ENCODE data around the gene GRIK3.

The GRIK3 gene

DNA sequence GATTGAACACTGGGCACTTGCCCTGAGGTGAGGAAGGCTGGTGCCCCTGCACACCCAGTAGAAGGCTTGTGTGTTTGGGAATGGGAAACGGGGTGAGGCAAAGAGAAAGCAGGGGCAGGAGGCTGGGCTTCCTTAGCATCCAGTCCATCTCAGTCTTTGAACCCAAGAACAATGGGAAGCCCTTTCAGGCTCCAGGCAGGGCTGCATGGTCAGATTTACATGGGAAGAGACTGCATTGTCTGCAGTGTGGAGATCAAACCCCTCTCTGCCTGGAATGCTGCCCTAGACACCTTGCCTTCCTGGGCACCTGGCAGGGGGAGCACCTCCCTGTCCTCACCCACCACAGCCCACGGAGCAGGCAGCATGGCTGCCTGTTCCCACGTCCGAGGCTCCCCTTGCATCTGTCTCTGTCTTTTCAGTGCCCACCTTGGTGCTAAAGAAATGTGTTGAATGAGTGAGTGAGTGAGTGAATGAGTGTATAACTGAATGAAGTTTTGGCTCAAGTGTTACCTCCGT lies 268.5 kb downstream of the GRIK3 start (continued):
- TF ChIP-seq, protein P1, sequence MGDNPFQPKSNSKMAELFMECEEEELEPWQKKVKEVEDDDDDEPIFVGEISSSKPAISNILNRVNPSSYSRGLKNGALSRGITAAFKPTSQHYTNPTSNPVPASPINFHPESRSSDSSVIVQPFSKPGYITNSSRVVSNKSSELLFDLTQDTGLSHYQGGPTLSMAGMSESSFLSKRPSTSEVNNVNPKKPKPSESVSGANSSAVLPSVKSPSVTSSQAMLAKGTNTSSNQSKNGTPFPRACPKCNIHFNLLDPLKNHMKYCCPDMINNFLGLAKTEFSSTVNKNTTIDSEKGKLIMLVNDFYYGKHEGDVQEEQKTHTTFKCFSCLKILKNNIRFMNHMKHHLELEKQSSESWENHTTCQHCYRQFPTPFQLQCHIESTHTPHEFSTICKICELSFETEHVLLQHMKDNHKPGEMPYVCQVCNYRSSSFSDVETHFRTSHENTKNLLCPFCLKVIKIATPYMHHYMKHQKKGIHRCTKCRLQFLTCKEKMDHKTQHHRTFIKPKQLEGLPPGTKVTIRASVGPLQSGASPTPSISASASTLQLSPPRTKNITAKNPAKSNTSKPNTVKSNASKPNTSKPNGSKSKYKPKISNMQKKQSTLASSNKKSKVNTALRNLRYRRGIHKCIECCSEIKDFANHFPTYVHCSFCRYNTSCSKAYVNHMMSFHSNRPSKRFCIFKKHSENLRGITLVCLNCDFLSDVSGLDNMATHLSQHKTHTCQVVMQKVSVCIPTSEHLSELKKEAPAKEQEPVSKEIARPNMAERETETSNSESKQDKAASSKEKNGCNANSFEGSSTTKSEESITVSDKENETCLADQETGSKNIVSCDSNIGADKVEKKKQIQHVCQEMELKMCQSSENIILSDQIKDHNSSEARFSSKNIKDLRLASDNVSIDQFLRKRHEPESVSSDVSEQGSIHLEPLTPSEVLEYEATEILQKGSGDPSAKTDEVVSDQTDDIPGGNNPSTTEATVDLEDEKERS (tag by site-specific recombination; IDR thresholded peaks at IDR 0.05): no peak
- no peak for TF ChIP-seq GLI4 (tag by site-specific recombination; IDR thresholded peaks at IDR 0.05)
- no peak for TF ChIP-seq ZNF76 (tag by site-specific recombination; IDR thresholded peaks at IDR 0.05; ENCODE audit: borderline replicate concordance, low read depth)
- TF ChIP-seq, protein P2, sequence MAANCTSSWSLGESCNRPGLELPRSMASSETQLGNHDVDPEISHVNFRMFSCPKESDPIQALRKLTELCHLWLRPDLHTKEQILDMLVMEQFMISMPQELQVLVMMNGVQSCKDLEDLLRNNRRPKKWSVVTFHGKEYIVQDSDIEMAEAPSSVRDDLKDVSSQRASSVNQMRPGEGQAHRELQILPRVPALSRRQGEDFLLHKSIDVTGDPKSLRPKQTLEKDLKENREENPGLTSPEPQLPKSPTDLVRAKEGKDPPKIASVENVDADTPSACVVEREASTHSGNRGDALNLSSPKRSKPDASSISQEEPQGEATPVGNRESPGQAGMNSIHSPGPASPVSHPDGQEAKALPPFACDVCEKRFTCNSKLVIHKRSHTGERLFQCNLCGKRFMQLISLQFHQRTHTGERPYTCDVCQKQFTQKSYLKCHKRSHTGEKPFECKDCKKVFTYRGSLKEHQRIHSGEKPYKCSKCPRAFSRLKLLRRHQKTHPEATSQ (tag by site-specific recombination; IDR thresholded peaks at IDR 0.05): no peak
- TF ChIP-seq PBX3 (CRISPR knock-in tag; IDR thresholded peaks at IDR 0.05): no peak
- TF ChIP-seq, protein P3, sequence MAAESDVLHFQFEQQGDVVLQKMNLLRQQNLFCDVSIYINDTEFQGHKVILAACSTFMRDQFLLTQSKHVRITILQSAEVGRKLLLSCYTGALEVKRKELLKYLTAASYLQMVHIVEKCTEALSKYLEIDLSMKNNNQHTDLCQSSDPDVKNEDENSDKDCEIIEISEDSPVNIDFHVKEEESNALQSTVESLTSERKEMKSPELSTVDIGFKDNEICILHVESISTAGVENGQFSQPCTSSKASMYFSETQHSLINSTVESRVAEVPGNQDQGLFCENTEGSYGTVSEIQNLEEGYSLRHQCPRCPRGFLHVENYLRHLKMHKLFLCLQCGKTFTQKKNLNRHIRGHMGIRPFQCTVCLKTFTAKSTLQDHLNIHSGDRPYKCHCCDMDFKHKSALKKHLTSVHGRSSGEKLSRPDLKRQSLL (tag by site-specific recombination; IDR thresholded peaks at IDR 0.05): no peak
- TF ChIP-seq ZNF148 (tag by site-specific recombination; IDR thresholded peaks at IDR 0.05; ENCODE audit: borderline replicate concordance): no peak
- TF ChIP-seq ZNF324 (tag by site-specific recombination; IDR thresholded peaks at IDR 0.05): no peak
- no peak for TF ChIP-seq ZNF660 (tag by site-specific recombination; IDR thresholded peaks at IDR 0.05)
- TF ChIP-seq ZNF571 (tag by site-specific recombination; IDR thresholded peaks at IDR 0.05): no peak

- H3K4me1 ChIP-seq (ENCODE audit: control insufficient read depth, insufficient read depth, low read length): no peaks in the 10 kb centered on the region
- CTCF ChIA-PET: no interaction called here
- H3K4me3 ChIP-seq (ENCODE audit: low read depth, low read length): no peak overlapping the region
- H3K9me3 ChIP-seq (ENCODE audit: control insufficient read depth, insufficient read depth, low read depth, low read length): no peaks in the 10 kb centered on the region
- TF ChIP-seq ZNF692 (tag by site-specific recombination; IDR thresholded peaks at IDR 0.05): no peak
- TF ChIP-seq ZNF561 (tag by site-specific recombination; IDR thresholded peaks at IDR 0.05; ENCODE audit: borderline replicate concordance): no peak
- TF ChIP-seq ZNF214 (tag by site-specific recombination; IDR thresholded peaks at IDR 0.05; ENCODE audit: borderline replicate concordance): no peak
- no peak for TF ChIP-seq ZFP37 (tag by site-specific recombination; IDR thresholded peaks at IDR 0.05)
- TF ChIP-seq, protein P4, sequence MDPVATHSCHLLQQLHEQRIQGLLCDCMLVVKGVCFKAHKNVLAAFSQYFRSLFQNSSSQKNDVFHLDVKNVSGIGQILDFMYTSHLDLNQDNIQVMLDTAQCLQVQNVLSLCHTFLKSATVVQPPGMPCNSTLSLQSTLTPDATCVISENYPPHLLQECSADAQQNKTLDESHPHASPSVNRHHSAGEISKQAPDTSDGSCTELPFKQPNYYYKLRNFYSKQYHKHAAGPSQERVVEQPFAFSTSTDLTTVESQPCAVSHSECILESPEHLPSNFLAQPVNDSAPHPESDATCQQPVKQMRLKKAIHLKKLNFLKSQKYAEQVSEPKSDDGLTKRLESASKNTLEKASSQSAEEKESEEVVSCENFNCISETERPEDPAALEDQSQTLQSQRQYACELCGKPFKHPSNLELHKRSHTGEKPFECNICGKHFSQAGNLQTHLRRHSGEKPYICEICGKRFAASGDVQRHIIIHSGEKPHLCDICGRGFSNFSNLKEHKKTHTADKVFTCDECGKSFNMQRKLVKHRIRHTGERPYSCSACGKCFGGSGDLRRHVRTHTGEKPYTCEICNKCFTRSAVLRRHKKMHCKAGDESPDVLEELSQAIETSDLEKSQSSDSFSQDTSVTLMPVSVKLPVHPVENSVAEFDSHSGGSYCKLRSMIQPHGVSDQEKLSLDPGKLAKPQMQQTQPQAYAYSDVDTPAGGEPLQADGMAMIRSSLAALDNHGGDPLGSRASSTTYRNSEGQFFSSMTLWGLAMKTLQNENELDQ (tag by site-specific recombination; IDR thresholded peaks at IDR 0.05; ENCODE audit: low read depth): no peak
- no peak for TF ChIP-seq ZNF639 (tag by site-specific recombination; IDR thresholded peaks at IDR 0.05)
- TF ChIP-seq OSR2 (tag by site-specific recombination; IDR thresholded peaks at IDR 0.05): no peak
- POLR2A ChIA-PET: no interaction called here
- H3K36me3 ChIP-seq (ENCODE audit: control insufficient read depth in 2 of 2, insufficient read depth in 1 of 2, low read length in 2 of 2): no peaks in the 10 kb centered on the region
- H3K27ac ChIP-seq (ENCODE audit: extremely low read depth, low read depth, low read length): no peak overlapping the region
These were observed 269.5 kb downstream of the GRIK3 start for GRCh38 chr1:36764798-36765197.
